OCI-LY7 (cell line): ENCODE results near the gene SLA2. TPM values are rescaled to one million over a fixed set of nuclear protein-coding genes. Genes with fewer than 3 reads are reported as not detected.

Source experiments
- BruUV-seq: library from RNA; stranded (reverse); fragments of 400-500 nt; replicated peaks from 2 replicates; lab custom pipeline; 2021; lab: Mats Ljungman, UMichigan
- CTCF ChIA-PET: fragments of 300-600 bp; sonication (Branson Sonifier 250); formaldehyde crosslinking; loops from one replicate; lab custom pipeline; 2022; ENCODE audit warnings: antibody characterized with exemption; ENCODE audit not compliant: unreplicated experiment; lab: Charles Lee
- POLR2A ChIA-PET: fragments of 300-600 bp; sonication (Branson Sonifier 250); formaldehyde crosslinking; loops from one replicate; lab custom pipeline; 2022; ENCODE audit warnings: antibody characterized with exemption; lab: Charles Lee
- DNase-seq: peaks from one replicate; pipeline ENCODE4 v3.0.0-alpha.2; 2015; ENCODE audit warnings: low spot score
- H2AFZ ChIP-seq: fragments of 200-600 bp; sonication (generic), shearing (Covaris generic); 2 replicates; pipeline ENCODE4 v1.6.1; 2014; ENCODE audit warnings: mild to moderate bottlenecking, antibody characterized with exemption, low read length, moderate library complexity
- H3K27ac ChIP-seq: fragments of 200-600 bp; sonication (generic); 2 replicates; pipeline ENCODE4 v1.5.1; 2014; ENCODE audit warnings: mixed run types, low read depth, mild to moderate bottlenecking, moderate library complexity, low read length, inconsistent platforms; ENCODE audit not compliant: poor library complexity, severe bottlenecking
- H3K36me3 ChIP-seq: fragments of 200-600 bp; sonication (generic); 2 replicates; pipeline ENCODE4 v1.6.1; 2014; ENCODE audit warnings: mild to moderate bottlenecking, antibody characterized with exemption, low read length, moderate library complexity, mixed read lengths; ENCODE audit not compliant: insufficient read depth
- H3K4me1 ChIP-seq: fragments of 200-600 bp; sonication (generic); 2 replicates; pipeline ENCODE4 v1.5.1; 2014; ENCODE audit warnings: mild to moderate bottlenecking, low read length; ENCODE audit not compliant: insufficient read depth, poor library complexity, severe bottlenecking
- H3K4me2 ChIP-seq: fragments of 200-600 bp; sonication (generic); 2 replicates; pipeline ENCODE4 v1.6.1; 2014; ENCODE audit warnings: mild to moderate bottlenecking, low read length
- H3K4me3 ChIP-seq: fragments of 200-600 bp; sonication (generic); 2 replicates; pipeline ENCODE4 v1.5.1; 2014; ENCODE audit warnings: mild to moderate bottlenecking, low read depth, low read length; ENCODE audit not compliant: poor library complexity, severe bottlenecking
- H3K79me2 ChIP-seq: fragments of 200-600 bp; sonication (generic); 2 replicates; pipeline ENCODE4 v1.6.1; 2016; ENCODE audit warnings: low read depth, mild to moderate bottlenecking, low read length, moderate library complexity, mixed read lengths; ENCODE audit not compliant: insufficient read depth
- H3K9me2 ChIP-seq: fragments of 200-600 bp; sonication (generic); 2 replicates; pipeline ENCODE4 v1.6.1; 2016; ENCODE audit warnings: mild to moderate bottlenecking, low read length, mixed read lengths; ENCODE audit not compliant: insufficient read depth
- H3K9me3 ChIP-seq: fragments of 200-600 bp; sonication (generic); 2 replicates; pipeline ENCODE4 v1.6.1; 2014; ENCODE audit warnings: mild to moderate bottlenecking, mixed run types, low read length, mixed read lengths
- H4K20me1 ChIP-seq: fragments of 200-600 bp; sonication (generic); 2 replicates; pipeline ENCODE4 v1.6.1; 2014; ENCODE audit warnings: mild to moderate bottlenecking, antibody characterized with exemption, low read length, moderate library complexity, mixed read lengths; ENCODE audit not compliant: insufficient read depth
- CTCF ChIP-seq: fragments of 200-600 bp; sonication (generic); conservative IDR thresholded peaks from 2 replicates; pipeline ENCODE4 v1.5.1; 2014; ENCODE audit warnings: mild to moderate bottlenecking, antibody characterized with exemption, low read length, moderate library complexity, mixed read lengths
- EZH2phosphoT487 ChIP-seq: fragments of 200-600 bp; sonication (generic); IDR thresholded peaks from 2 replicates; pipeline ENCODE4 v1.6.1; 2018; ENCODE audit warnings: low read depth, borderline replicate concordance, mild to moderate bottlenecking, mixed run types, antibody characterized with exemption, low read length, moderate library complexity, mixed read lengths
- intact Hi-C: fragments of 100-400 bp; cut with micrococcal nuclease; formaldehyde crosslinking; loops from one replicate; pipeline ENCODE4 v1.10.0; 2022; ENCODE audit not compliant: unreplicated experiment
- total RNA-seq, 2 experiments: library from RNA; depleted of rRNA in 1 of 2; stranded (reverse); fragments of >200 nt in 1 of 2; shearing (Covaris generic) in 1 of 2; gene quantifications; 2 replicates each; pipeline ENCODE4 v1.2.3, GENCODE V29; 2014 to 2022

Gene SLA2
- total RNA-seq, 2 experiments from 2014 or later, result 2.0 to 5.0 TPM

GRCh38 chr20:36658300-36658699 lies 12.3 kb upstream of the SLA2 start:
- Histone ChIP-seq H4K20me1 (no peaks in the 10 kb centered on the region), H3K36me3 (no peaks in the 10 kb centered on the region), H3K79me2 (no peaks in the 10 kb centered on the region), H3K4me2 (no peak overlapping the region), H3K4me3 (no peak overlapping the region), H3K4me1 (no peaks in the 10 kb centered on the region), H2AFZ (no peak overlapping the region), H3K9me2 (no peaks in the 10 kb centered on the region), H3K27ac (no peak overlapping the region), H3K9me3 (no peaks in the 10 kb centered on the region)
- intact Hi-C loops, result no loop called here
- POLR2A ChIA-PET, result interaction anchor here (0.7 kb wide), 1 partner anchor 1828 kb away, joined by 7 read pairs; no protein-coding TSS in a partner anchor
- TF ChIP-seq CTCF (no peak), EZH2phosphoT487 (no peak)
- DNase-seq, result no peak
- no TSS peak for BruUV-seq
- CTCF ChIA-PET, result no interaction called here

- CTCF ChIA-PET, result no interaction called here
- intact Hi-C loops, result no loop called here
- no peaks in the 10 kb centered on the region for H3K79me2 ChIP-seq
- H3K4me1 ChIP-seq, result no peaks in the 10 kb centered on the region
- H3K9me3 ChIP-seq, result no peaks in the 10 kb centered on the region
- no peak overlapping the region for H3K27ac ChIP-seq
- no peaks in the 10 kb centered on the region for H3K9me2 ChIP-seq
- no peak for TF ChIP-seq EZH2phosphoT487
- no peak for TF ChIP-seq CTCF
- no TSS peak for BruUV-seq
- H3K4me2 ChIP-seq, result no peak overlapping the region
- POLR2A ChIA-PET, result interaction anchor here (0.5 to 0.7 kb wide), 3 partner anchors 19 to 174 kb away, joined by 3 to 4 read pairs (median 3); no protein-coding TSS in a partner anchor
- H3K36me3 ChIP-seq, result no peaks in the 10 kb centered on the region
- no peak overlapping the region for H2AFZ ChIP-seq
- H3K4me3 ChIP-seq, result no peak overlapping the region
- DNase-seq, result no peak
- H4K20me1 ChIP-seq, result no peaks in the 10 kb centered on the region
Observed at GRCh38 chr20:36656733-36657132, 10.7 kb upstream of the SLA2 start.

- no TSS peak for BruUV-seq
- Histone ChIP-seq H3K9me2 (no peaks in the 10 kb centered on the region), H3K9me3 (no peaks in the 10 kb centered on the region), H3K27ac (no peak overlapping the region), H3K4me1 (no peaks in the 10 kb centered on the region), H2AFZ (no peak overlapping the region), H3K4me2 (no peak overlapping the region), H3K4me3 (no peak overlapping the region), H4K20me1 (no peaks in the 10 kb centered on the region), H3K36me3 (no peaks in the 10 kb centered on the region), H3K79me2 (no peaks in the 10 kb centered on the region)
- no peak for TF ChIP-seq CTCF
- no peak for TF ChIP-seq EZH2phosphoT487
- intact Hi-C loops, result no loop called here
- no peak for DNase-seq
- CTCF ChIA-PET, result no interaction called here
- POLR2A ChIA-PET, result no interaction called here
Observed at GRCh38 chr20:36655004-36655403, 9.0 kb upstream of the SLA2 start.
